GM18873 (cell line): Measurements from ENCODE around the gene SASH3.

Source experiments
- ATAC-seq: cut with Tn5 transposase; IDR thresholded peaks from one replicate; pipeline ENCODE4 v1.9.1; 2021; ENCODE audit warnings: mild to moderate bottlenecking, moderate library complexity, moderate number of reproducible peaks; ENCODE audit not compliant: unreplicated experiment, low FRiP score

The SASH3 gene

DNA sequence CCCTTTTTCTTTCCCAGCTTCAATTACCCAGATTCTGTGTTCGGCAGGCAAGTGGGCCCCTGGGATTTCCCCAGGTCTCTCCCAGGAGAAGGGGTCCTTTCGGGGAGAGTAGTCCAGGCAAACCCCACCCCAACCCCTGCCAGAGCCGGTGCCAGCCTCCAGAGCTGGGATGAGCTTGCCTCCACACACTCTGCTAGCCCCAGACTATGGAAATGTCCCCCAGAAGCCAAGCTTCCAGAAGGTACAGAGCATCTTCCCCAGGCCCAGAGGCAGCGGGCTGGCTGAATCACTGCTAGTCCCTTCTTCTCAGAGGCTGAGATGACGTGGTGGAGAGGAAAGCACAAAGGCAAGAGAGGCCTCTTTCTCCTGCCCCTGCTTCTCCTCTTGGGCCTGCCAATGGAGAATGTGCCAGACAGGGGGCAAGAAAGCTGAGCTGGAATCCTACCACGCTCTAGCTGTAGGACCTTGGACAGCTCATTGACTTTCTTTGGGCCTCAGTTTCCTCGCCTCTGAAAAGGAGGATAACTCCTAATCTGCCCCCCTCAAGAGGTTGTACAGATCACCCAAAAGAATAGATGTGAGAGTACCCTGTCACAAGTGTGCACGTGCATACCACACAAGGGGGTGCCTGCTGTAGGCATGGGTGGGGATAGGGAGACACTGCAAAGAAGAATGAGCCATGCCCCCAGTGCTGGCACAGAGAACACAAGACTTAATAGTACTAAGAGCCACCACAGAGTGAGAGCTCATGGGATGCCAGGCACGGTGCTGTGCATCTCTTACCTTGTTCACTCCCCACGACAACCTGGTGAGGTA is 2.1 kb downstream of the SASH3 start:
- ATAC-seq: no peak

DNA sequence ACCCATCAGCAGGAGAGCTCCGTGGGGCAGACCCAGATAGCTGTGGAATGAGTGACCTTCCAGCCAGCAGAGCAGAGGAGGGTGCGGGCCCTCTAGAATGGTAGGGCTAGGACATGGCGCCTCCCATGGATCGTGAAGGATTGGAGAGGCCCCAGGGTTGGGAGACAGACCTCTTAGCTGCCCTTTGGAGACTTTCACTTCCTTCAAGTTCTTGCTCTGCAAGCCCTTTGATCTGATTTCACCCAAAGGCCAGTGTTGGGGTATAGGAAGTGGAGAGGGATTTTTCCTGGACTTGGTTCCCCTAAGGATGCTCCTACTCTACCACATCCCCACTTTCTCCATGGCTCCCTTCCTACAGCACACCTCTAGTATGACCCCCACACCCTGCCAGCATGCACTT is 3.0 kb downstream of the SASH3 start:
- ATAC-seq: no peak

DNA sequence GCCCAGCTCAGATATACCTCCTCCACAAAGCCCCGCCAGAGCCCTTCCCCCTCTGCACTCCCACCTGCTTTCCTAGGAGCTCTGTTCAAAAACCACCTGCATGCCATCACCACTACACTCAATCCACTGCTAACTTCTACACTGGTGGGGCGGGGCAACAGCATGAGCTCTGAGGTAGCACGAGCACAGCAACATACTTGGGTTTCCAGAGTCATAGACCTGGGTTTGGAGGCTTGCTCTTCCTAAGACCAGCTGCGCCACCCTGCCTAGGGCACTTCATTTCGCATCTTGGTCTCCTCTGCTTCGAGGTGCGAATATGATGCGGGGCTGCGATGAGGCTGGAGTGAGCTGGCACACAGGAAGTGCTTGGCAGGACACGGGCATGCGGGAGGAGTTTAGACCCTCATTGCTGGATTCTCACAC is 3.6 kb downstream of the SASH3 start:
- no peak for ATAC-seq

DNA sequence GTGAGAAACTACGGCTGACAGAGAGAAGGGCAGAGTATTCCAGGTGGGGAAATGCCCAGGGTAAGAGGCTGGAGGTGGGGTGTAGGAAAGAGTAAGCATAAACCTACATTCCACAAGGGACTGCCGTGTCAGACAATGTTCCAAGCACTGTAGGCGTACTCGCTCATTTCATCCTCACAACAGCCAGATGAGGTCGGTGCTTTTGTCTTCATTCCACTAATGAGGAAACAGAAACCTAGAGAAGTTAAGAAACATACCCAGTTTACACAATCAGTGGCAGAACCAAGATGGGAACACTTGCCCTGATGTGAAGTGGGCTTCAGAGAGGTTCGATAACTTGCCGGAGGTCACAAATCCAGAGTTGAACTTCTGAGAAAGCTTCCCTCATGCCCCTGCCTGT is 4.6 kb downstream of the SASH3 start:
- ATAC-seq: no peak

DNA sequence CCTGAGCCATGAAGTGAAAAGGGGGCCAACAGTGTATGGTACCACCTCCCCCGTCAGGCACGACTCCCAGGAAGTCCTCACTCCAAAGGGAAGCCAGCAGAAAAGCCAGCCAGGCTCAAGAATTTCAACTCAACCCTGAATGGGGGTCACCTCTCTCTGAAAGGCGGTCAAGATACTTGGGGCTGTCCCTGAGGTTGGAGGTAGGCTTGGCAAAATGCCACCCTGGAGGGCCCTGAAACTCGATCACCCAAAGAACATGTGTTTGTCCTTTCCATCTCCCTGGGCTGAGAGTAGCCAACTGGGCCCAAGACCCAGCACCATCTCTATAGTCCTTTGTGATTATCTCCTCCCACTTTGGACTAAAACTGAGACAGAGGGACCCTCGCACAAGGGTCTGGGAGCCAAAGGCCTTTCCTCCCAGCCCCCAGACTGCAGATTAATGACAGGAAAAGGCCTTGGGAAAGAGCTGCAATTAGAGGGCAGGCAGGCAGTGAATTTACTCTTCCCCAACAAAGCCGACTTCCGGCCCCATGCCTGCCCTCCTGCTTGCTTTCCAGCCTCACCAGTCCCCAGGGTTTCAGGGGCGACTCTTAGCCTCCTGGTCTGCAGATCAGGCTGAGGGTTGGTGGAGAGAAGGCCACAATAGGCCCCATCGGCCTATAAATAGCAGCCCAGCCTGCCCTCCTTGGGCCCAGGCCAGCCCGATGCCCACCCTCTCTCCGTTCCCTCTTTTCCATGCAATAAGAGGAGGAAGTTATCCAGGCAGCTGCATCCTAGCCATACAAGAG is 5.6 kb downstream of the SASH3 start:
- ATAC-seq: no peak

DNA sequence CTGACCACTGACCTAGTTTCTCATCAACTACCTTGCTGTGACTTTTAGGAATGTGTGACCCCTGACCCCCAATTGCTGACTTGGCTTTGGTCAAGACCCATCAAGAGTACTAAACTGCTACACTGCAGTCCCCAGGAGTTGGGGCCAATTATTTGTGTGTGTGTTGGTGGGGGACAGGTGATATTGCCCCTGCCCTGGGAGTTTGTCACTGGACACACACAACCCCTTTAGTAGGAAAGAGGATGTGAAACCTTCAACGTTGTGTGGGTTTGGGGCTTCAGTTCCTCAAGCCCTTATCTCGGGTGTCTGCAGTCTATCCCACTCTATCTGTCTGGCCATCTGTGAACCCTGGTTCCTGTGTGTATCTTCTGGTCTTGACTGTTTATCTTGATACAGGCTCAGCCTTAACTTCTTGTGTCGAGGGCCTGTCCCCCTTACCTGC is 6.5 kb downstream of the SASH3 start:
- ATAC-seq: peak; percentile 83

DNA sequence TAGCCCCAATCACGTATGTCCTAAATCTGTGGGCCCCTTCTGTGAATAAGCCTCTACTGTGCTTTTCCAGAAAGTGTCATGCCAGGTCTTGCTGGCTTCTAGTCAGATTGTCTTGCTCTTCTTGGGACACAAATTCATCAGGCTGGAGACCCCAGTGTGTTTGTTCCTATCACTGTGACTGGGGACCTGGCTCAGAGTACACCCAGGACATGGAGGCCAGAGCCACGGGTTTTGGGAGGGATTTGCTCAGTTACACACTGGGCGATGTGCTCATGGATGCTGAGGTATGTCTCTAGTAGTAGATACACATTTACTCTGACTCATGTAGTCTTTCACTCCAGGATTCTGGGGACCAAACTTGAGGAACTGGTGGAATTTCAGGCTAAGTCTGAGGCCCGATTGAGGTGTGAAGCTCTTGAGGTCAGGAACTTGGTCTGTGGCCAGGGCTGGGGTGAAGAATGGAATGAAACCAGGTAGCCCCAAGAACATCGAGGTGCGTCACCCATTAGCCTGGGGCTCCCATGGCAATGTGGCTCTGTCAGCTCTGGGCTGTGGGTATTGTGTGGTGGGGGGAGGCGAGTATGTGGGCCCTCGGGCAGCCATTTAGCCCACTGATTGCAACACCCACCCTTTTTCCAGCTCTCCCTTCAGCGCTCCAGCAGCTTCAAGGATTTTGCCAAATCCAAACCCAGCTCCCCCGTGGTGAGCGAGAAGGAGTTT is 7.7 kb downstream of the SASH3 start:
- no peak for ATAC-seq

DNA sequence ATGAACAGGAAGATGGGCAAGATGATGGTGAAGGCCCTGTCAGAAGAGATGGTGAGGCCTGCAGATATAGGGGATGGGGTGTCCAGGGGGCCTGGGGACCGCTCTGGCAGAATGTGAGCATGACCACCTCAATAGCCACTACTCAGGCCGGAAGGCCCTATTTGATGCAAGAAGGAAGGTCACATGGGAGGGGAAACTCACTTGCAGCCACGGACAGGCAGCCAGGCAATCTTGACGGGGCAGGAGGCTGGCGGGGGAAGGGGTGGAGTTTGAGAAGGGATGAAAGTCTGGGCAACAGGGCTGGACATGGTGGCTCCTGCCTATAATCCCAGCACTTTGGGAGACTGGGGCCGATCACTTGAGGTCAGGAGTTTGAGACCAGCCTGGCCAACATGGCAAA is 8.8 kb downstream of the SASH3 start:
- no peak for ATAC-seq

DNA sequence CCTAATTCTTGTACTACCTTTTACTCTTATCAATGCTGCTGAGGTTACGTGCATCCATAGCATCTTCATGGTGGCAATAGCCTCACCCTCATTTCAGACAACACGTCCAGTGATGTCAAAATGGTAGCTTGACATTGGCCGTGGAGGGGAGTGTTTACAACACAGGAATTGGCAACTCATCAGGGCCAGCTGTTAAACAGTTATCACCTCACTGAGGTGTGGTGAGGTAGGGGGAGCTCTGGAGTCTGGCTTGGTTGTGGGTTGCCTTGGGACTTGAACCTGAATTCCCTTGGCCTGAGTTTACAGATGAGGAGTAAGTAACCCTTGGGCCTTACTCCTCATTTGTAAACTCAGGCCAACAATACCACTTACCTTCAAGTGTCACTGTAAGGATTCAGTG is 10.4 kb downstream of the SASH3 start:
- no peak for ATAC-seq

DNA sequence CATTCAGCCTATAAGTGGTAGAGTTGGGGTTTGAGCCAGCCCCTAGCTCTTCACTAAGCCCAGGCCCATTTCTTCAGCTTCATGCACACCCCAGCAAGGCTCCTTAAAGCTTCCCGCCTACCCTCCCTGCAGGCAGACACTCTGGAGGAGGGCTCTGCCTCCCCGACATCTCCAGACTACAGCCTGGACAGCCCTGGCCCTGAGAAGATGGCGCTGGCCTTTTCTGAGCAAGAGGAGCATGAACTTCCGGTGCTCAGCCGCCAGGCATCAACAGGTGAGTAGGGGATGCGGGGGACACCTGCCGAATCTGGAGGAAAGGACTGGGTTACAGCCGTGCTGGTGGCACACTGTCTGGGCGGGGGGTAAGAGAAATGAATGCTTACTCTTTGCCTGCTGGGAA is 11.1 kb downstream of the SASH3 start:
- no peak for ATAC-seq

DNA sequence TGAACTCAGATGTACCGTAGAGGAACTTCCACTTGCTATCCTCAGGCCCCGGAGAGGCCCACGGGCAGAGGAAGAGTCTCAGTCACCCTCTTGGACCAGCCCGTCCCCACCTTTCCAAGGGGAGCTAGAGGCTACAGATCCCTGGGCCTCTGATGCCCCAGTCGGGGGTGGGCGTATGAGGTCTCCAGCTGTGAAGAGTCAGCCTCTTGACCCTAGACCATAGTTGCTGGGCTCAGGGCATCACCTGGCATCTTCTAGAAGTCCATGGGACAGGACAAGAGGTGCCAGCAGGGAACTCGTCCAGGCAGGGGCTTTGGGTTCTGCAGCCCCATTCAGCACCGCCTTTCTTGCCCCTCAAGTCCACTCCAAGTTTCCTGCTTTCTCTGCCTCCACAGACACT is 11.6 kb downstream of the SASH3 start:
- no peak for ATAC-seq

DNA sequence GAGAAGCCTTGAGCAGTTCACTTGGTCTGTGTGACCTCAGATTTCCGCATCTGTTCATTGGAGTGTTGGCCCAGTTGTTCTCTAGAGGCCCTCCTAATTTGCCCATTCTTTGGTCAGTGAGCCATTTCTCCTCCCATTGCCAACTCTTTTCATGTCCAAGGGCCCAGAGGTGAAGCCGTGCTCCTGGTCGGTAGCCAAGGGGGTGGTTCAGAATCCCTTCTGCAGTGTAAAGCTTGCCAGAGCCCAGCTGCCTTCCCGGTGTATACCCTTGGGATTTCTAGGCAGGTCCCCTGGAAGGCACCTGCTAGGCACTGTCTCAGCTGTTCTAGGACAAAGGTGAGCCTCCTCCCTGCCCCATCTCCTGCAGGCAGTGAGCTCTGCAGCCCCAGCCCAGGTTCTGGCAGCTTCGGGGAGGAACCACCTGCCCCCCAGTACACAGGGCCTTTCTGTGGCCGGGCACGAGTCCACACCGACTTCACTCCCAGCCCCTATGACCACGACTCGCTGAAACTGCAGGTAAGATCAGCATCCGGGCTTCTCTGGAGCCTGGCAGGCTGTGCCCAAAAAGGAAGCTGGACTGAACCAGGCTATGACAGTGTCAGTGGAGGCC is 12.3 kb downstream of the SASH3 start:
- ATAC-seq: no peak

DNA sequence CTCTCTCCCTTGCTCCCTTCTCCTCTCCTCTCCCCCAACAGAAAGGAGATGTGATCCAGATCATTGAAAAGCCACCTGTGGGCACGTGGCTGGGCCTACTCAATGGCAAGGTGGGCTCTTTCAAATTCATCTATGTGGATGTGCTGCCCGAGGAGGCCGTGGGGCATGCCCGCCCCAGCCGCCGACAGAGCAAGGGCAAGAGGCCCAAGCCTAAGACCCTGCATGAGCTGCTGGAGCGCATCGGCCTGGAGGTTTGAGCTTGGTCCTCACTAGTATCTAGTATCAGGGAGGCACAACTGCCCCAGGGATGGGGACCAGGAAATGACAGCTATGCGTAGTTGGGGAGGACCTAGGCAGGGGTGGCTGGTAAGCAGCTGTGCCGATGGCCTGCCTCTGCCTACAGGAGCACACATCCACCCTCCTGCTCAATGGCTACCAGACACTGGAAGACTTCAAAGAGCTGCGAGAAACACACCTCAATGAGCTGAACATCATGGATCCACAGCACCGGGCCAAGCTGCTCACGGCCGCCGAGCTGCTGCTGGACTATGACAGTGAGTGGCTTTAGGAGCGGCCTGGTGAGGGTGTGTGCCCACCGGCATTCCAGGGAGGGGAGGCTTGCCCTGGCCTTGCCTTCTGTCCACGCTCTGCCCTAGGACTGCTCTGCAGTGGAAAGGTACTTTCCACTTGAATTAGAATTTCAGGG is 13.0 kb downstream of the SASH3 start:
- no peak for ATAC-seq

DNA sequence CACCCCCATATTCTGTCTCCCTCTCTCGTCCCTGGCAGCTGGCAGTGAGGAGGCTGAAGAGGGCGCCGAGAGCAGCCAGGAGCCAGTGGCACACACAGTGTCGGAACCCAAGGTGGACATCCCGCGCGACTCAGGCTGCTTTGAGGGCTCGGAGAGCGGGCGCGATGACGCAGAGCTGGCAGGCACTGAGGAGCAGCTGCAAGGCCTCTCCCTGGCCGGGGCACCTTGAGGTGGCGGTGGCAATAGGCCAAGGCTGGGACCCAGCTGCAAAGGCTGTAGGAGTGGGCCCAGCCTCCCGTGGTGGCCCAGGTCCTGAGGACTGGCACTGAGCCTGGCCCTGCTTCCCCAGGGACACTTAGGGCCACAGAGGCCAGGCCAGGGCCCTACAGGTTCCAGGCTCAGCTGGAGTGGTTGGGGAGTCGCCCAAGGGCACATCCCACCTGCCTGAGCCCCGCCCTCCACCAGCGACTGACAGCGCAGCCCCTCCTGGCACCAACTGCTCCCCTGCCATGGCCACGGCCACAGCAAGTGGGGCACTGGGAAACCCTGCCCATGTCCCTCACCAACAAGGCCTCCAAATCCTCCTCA is 13.9 kb downstream of the SASH3 start:
- ATAC-seq: no peak

DNA sequence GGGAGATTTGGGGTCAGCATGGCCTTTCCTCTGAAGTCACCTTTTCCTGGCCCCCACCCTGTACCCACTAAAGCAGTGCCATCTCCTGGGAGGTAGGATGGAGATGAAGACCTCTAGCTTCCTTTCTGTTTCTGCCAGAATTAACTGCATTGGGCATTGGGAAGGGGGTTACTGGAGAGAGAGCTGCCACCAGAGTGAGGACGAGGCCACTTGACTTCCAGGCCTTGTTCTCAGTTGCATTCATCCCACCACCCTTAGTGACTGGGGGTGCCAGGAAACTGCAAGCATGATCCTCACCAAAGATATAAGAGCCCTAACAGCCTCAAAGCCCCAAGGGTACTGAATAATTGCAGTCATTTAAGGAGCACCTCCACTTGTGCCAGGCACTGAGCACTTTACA is 15.8 kb downstream of the SASH3 start:
- no peak for ATAC-seq

DNA sequence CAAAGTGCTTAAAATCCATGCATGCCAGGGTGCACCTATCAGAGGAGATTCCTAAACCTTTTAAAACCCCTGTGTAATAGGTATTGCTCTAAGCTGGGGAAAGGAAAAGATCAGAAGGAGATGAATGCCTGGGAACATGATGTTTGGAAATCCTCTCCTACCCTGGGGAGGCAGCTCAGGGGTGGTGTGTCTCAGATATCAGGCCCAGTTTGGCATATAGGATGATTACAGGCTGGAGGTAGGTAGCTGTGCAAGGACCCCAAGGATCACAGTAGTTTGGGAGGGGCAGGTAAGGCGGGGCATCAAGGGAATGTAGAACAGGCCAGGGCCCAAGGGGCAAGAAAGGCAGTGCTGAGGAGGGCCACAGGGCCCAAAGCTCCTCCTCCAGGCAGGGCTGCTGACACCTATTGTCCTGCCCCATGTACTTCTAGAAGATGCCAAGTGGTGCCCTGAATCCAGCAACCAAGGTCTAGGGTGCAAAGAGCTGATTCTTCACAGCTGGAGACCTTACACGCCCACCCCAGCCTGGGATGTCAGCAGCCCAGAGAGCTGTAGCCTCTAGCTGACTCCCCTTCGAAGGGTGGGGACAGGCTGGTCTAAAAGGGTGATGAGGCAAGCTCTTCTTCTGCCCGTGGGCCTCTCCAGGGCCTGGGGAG is 17.6 kb downstream of the SASH3 start:
- ATAC-seq: no peak

DNA sequence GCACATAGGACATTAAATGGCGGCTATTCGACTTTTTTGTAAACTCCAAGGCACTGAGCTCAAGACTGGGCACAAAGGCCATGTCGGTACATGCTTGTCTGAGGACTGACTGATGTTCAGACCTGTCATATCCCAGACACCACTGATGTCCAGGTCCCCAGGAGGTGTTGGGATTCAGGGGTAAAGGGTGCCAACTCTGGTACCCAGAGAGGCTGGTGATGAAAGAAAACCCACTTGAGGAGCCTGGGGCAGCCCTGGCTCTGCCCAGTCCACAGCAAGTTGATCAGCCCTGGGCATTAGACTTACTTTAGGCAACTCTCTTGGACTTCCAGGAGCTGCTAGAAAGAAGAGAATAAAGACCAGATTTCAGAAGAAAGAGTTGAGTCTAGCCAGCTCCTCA is 18.7 kb downstream of the SASH3 start:
- no peak for ATAC-seq

DNA sequence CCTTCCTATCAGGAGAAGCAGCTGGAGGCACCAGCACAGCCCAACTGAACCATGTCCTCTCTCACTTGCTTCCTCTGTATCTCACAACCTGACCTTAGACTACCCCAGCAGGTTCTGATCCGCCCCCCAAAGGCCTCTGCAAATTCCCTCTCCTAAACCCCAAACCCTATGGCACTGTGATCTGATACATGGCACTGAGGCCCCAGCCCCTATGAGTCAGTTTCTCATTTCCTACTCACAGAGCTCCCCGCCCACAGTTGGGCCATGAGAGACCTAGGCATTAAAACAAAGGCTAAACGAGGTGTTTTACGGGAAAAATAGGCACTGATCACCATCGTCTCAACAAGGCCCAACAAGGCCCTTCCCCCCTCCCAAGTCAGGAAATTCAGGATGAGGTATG is 19.1 kb downstream of the SASH3 start:
- ATAC-seq: no peak

DNA sequence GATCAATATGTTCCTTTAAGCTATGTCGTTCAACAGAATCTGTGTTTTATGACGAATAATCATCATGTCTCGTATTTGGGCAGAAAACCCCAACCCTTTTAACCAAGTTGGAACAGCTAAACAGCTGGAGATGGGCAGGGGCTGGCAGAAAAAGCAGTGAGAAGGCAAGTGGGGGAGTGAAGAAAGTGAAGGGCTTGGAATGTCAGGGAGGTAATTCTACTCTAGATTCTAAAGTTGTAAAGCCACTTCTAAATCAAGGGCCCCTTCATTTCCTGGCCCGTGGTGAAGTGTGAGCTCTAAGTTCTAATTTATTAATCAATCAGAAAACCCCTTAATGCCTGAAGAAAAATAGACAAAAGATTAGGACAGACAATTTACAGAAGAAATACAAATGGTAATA is 20.4 kb downstream of the SASH3 start:
- ATAC-seq: no peak
